Hepatocyte (in vitro differentiated cells): ENCODE data around the gene VPS41.

Source experiments
- EZH2phosphoT487 ChIP-seq: fragments of 200-600 bp; sonication (generic); IDR thresholded peaks from one replicate; pipeline ENCODE4 v1.6.1; 2018; ENCODE audit warnings: antibody characterized with exemption, mild to moderate bottlenecking, low read depth, moderate library complexity; ENCODE audit not compliant: unreplicated experiment, severe bottlenecking
- TF ChIP-seq, protein P1 (sequence below): fragments of 200-600 bp; sonication (generic); IDR thresholded peaks from 2 replicates; pipeline ENCODE4 v1.5.1; 2016; ENCODE audit warnings: antibody characterized with exemption, mild to moderate bottlenecking; ENCODE audit not compliant: poor library complexity

- TF ChIP-seq, protein P1, sequence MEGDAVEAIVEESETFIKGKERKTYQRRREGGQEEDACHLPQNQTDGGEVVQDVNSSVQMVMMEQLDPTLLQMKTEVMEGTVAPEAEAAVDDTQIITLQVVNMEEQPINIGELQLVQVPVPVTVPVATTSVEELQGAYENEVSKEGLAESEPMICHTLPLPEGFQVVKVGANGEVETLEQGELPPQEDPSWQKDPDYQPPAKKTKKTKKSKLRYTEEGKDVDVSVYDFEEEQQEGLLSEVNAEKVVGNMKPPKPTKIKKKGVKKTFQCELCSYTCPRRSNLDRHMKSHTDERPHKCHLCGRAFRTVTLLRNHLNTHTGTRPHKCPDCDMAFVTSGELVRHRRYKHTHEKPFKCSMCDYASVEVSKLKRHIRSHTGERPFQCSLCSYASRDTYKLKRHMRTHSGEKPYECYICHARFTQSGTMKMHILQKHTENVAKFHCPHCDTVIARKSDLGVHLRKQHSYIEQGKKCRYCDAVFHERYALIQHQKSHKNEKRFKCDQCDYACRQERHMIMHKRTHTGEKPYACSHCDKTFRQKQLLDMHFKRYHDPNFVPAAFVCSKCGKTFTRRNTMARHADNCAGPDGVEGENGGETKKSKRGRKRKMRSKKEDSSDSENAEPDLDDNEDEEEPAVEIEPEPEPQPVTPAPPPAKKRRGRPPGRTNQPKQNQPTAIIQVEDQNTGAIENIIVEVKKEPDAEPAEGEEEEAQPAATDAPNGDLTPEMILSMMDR, result no peak
- TF ChIP-seq EZH2phosphoT487, result no peak
Observed at GRCh38 chr7:38831259-38831996, 77.6 kb downstream of the VPS41 start.
